ENCODE results near the gene RAVER2.
"Not testable (repeated sequence)": the region's sequence is repeated elsewhere in the genome, so short reads cannot be mapped to it uniquely, and the experiment has no call there.

RAVER2 gene

DNA sequence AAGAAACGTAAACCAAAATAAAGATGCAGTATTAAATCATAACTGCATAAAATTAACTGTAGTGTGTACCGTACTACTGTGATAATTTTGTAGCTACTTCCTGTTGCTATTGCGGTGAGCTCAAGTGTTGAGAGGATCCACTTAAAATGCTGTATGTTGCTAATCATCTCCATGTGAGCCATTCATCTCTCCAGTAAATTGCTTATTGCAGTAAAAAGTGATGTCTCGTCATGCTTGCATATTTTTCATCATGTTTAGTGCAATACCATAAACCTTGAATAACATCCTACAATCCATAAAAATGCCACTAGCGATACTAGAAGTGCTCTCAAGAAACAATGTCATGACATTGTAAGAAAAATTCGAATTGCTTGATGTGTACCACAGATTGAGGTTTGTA, 66.3 kb downstream of the RAVER2 start:
- TF ChIP-seq, protein P1, sequence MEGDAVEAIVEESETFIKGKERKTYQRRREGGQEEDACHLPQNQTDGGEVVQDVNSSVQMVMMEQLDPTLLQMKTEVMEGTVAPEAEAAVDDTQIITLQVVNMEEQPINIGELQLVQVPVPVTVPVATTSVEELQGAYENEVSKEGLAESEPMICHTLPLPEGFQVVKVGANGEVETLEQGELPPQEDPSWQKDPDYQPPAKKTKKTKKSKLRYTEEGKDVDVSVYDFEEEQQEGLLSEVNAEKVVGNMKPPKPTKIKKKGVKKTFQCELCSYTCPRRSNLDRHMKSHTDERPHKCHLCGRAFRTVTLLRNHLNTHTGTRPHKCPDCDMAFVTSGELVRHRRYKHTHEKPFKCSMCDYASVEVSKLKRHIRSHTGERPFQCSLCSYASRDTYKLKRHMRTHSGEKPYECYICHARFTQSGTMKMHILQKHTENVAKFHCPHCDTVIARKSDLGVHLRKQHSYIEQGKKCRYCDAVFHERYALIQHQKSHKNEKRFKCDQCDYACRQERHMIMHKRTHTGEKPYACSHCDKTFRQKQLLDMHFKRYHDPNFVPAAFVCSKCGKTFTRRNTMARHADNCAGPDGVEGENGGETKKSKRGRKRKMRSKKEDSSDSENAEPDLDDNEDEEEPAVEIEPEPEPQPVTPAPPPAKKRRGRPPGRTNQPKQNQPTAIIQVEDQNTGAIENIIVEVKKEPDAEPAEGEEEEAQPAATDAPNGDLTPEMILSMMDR (IDR thresholded peaks at IDR 0.05; ENCODE audit: insufficient read depth, missing control alignments), result no peak
- no peak for FAIRE-seq
- no peak for DNase-seq (ENCODE audit: insufficient read length, low spot score)

DNA sequence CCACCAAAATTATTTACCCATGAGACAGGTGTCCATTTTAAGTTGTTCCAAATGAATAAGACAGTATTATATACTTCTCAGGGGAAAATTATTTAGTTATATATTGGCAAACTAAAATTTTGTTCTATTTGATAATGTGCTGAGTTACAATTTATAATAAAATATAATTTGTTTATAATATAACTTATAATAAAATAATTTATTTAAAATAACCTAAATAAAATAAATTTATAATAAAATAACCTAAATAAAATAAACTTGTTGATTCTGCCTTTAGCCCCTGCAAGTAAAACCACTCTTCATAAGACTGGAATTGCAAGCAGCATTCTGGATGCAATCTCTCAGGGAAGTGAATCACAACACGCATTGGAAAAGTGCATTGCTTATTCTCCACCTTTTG, 69.6 kb downstream of the RAVER2 start:
- DNase-seq (ENCODE audit: insufficient read length, low spot score) (no peak), FAIRE-seq (no peak)
- TF ChIP-seq, protein P1 (IDR thresholded peaks at IDR 0.05; ENCODE audit: insufficient read depth, missing control alignments), result no peak

DNA sequence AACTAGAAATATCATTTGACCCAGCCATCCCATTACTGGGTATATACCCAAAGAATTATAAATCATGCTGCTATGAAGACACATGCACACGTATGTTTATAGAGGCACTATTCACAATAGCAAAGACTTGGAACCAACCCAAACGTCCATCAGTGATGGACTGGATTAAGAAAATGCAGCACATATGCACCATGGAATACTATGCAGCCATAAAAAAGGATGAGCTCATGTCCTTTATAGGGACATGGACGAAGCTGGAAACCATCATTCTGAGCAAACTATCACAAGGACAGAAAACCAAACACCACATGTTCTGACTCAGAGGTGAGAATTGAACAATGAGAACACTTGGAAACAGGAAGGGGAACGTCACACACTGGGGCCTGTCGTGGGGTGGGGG, 72.5 kb downstream of the RAVER2 start:
- not testable (repeated sequence) for FAIRE-seq; DNase-seq (ENCODE audit: insufficient read length, low spot score)

DNA sequence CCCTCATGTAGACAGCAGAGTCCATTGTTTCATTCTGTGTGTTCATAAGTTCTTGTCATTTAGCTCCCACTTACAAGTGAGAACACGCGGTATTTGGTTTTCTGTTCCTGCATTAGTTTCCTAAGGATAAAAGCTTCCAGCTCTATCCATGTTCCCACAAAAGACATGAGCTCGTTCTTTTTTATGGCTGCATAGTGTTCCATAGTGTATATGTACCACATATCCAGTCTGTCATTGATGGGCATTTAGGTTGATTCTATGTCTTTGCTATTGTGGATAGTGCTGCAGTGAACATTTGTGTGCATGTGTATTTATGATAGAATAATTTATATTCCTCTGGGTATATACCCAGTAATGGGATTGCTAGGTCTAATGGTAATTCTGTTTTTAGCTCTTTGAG, 75.7 kb downstream of the RAVER2 start:
- DNase-seq (ENCODE audit: insufficient read length, low spot score); FAIRE-seq: not testable (repeated sequence)

DNA sequence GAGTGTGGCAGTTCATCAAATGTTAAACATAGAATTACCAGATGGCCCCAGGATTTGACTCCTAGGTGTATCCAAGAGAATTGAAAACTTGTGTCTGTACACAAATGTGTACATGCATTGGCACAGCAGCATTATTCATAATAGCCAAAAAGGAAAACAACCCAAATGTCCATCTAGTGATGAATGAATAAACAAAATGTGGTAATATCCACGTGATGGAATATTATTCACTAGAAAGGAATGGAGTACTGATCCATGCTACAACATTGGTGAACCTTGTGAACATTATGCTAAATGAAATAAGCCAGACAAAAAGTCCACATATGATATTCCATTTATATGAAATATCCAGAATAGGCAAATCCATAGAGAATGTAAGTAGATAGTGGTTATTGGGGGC, 77.7 kb downstream of the RAVER2 start:
- FAIRE-seq, result no peak
- TF ChIP-seq, protein P1 (IDR thresholded peaks at IDR 0.05; ENCODE audit: insufficient read depth, missing control alignments), result no peak
- no peak for DNase-seq (ENCODE audit: insufficient read length, low spot score)

DNA sequence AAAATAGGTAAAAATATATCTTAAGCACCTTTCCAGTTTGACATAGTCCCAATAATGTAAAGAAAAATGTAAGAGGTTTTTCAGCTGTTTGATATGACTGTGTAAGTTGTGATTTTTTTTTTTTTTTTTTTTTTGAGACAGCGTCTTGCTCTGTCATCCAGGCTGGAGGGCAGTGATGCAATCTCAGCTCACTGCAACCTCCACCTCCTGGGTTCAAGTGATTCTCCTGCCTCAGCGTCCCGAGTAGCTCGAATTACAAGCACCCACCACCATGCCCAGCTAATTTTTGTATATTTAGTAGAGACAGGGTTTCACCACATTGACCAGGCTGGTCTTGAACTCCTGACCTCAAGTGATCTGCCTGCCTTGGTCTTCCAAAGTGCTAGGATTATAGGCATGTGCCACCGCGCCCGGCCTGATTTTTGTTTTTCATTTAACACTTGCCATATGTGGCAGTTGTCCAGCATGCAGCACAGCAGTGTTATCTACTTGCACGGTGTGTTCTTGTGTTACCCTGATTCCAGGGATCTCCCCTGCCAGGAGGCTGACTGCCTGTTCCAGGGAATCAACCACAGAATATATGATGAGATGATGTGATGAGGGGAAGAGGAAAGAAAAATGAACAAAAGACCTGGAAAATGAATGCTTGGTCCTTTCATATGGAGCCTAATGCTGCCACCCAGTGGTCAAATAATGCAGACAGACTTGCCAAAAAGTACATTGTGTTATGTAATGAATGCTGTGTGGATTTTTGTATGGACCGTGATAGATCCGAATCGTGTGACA, 79.0 kb downstream of the RAVER2 start:
- DNase-seq (ENCODE audit: insufficient read length, low spot score) (no peak), FAIRE-seq (peak; percentile 100)
- TF ChIP-seq, protein P1 (IDR thresholded peaks at IDR 0.05; ENCODE audit: insufficient read depth, missing control alignments), result peak; percentile 90

DNA sequence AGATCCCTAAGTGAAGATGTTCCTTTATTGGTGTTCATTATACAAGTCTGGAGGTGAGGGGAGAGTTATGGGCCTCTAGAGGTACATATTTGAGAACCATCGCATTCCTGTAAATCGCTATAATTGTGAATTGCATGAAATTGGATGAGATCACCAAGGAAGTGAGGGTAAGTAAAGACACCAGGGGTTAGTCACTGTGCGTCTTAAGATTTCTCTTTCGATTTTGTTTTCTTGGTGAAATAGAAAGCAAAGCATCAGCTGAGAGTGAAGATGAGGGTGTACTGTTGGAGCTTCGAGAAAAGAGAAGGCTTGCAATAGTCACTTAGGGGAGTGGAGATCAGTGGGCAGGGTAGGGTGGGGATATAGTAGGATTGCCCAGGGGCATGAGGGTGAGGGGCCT, 82.1 kb downstream of the RAVER2 start:
- FAIRE-seq (no peak), DNase-seq (ENCODE audit: insufficient read length, low spot score) (no peak)

DNA sequence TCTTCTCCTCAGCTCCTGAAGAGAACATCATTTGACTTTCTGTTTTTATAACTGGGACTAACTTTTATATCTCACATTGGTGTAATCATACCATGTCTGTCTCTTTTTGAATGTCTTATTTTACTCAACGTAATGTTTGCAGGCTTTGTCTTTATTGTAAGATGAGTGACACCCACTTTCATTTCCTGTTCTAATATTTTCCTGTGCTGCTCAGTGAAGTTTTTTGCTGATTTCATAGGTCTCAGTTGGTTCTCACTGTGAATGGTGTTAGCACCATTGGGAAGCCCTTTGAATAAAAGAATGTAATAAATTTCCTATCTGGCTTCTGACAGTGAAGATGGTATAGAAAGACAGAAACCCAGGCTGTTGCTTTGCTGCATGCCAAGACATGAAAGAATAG, 84.0 kb downstream of the RAVER2 start:
- TF ChIP-seq, protein P1 (IDR thresholded peaks at IDR 0.05; ENCODE audit: insufficient read depth, missing control alignments), result no peak
- FAIRE-seq, result no peak
- no peak for DNase-seq (ENCODE audit: insufficient read length, low spot score)

More for the DNA sequence above, 82.1 kb downstream of the RAVER2 start:
- TF ChIP-seq, protein P1 (IDR thresholded peaks at IDR 0.05; ENCODE audit: insufficient read depth, missing control alignments), result no peak

All from D721Med (cell line).